Heart right ventricle (tissue), 16 donors: ENCODE data around the gene LYPD6B. TPM values are rescaled to one million over a fixed set of nuclear protein-coding genes. Genes with fewer than 3 reads are reported as not detected.

Experiments used
- ATAC-seq, 8 donors: fragments of 200-7000 bp; cut with Tn5 transposase; one replicate each; pipeline ENCODE4 v1.9.1; 2020; ENCODE audit warnings: mild to moderate bottlenecking in 8 of 8, moderate library complexity in 8 of 8, moderate number of reproducible peaks in 1 of 8
- DNase-seq, 2 donors: peaks; one replicate each; pipeline ENCODE4 v3.0.0-alpha.2; 2020
- H3K27ac ChIP-seq, 10 donors: fragments of 200-600 bp; sonication (generic) in 2 of 10; one replicate each; pipeline versions ENCODE4 v1.5.0 to v1.8.0; 2020 to 2022; ENCODE audit warnings: mild to moderate bottlenecking in 3 of 10
- H3K27me3 ChIP-seq, 7 donors: fragments of 200-600 bp; one replicate each; pipeline ENCODE4 v1.8.0; 2021 to 2022; ENCODE audit warnings: mild to moderate bottlenecking in 2 of 7
- H3K36me3 ChIP-seq, 9 donors: fragments of 200-600 bp; sonication (generic) in 1 of 9; one replicate each; pipeline versions ENCODE4 v1.5.0 to v1.8.0; 2020 to 2022; ENCODE audit warnings: mild to moderate bottlenecking in 2 of 9
- H3K4me1 ChIP-seq, 9 donors: fragments of 200-600 bp; sonication (generic) in 1 of 9; one replicate each; pipeline versions ENCODE4 v1.5.0 to v1.8.0; 2020 to 2022; ENCODE audit warnings: mild to moderate bottlenecking in 4 of 9
- H3K4me3 ChIP-seq, 10 donors: fragments of 200-600 bp; sonication (generic) in 2 of 10; one replicate each; pipeline versions ENCODE4 v1.5.0 to v1.8.0; 2020 to 2022; ENCODE audit warnings: mild to moderate bottlenecking in 7 of 10, moderate library complexity in 2 of 10
- H3K9me3 ChIP-seq, 11 donors: fragments of 200-600 bp in 10 of 11; sonication (generic) in 2 of 11; one replicate each; pipeline versions ENCODE4 v1.5.0 to v1.8.0; 2013 to 2022; ENCODE audit warnings: mild to moderate bottlenecking in 2 of 11, control low read depth in 1 of 11, moderate library complexity in 1 of 11
- WGBS, 2 donors: extraction: QIAGEN DNeasy Blood & Tissue Kit; methylation state at CpG; one replicate each; pipeline ENCODE4 v1.1.7; 2013; ENCODE audit warnings: inconsistent platforms in 1 of 2; 5-methylcytosine and 5-hydroxymethylcytosine counted together
- intact Hi-C, 10 donors: fragments of 100-400 bp; cut with DNase I; formaldehyde crosslinking; loops; one replicate each; pipeline versions ENCODE4 v1.11.1 to v1.14.2; 2022
- polyA plus RNA-seq, 2 donors: library from polyadenylated mRNA; stranded (reverse); fragments of 200-250 nt; gene quantifications; one replicate each; pipeline ENCODE4 v1.2.3, GENCODE V29; 2013
- total RNA-seq, 10 donors: library from RNA; stranded (reverse); fragmentation: NEBNext Ultra II Directional in 3 of 10; extraction: Animal tissue kit (Norgen Biotek cat#: 25700) in 3 of 10; gene quantifications; one replicate each; pipeline versions ENCODE4 v1.2.1 to v1.2.4, GENCODE V29; 2021 to 2023
- TF ChIP-seq, protein P1 (sequence below), 9 donors: fragments of 200-600 bp; sonication (generic) in 2 of 9; IDR thresholded peaks; one replicate each; pipeline versions ENCODE4 v1.5.0 to v1.8.0; 2021 to 2022; ENCODE audit warnings: antibody characterized with exemption in 9 of 9, mild to moderate bottlenecking in 5 of 9, moderate library complexity in 1 of 9
- donor health status: Arrhythmogenic right ventricular cardiomyopathy.
- donor health status: ischemic (EF 13 %, LVEDD 7.1; RV severe dilation, severe dysfunction).
- donor health status: healthy with polysubstance abuse.
- donor health status: DM: no; HTN: yes; CAD: no.
- donor health status: DM: no; HTN: no; CAD: no.
- donor health status: ischemic (EF 25% LVEDD 6.9; RV normal size, moderate dysfunction).
- donor health status: ischemic (EF 25% LVEDD 5.7; RV mildly dilated, moderate dysfunction).
- donor health status: healthy.
- donor health status: DM: yes; HTN: yes; CAD: no.
- donor health status: Ischemic cardiomyopathy.
- donor health status: ischemic (EF 35%, LVEDD 5.7; RV mildly dilated, moderate dysfunction).
- donor health status: nonischemic (EF 11% LVEDD 7.7; RV severe dilation, severe dysfunction).
- donor health status: DM: yes; HTN: yes; CAD: no.
- donor health status: PGD.
- donor health status: ischemic (EF 29% LVEDD 5.4; RV normal size, mild dysfunction).
- donor health status: nonischemic (EF 23%, LVEDD 6.1; RV moderate dilation, normal function).

The LYPD6B gene
- total and polyA plus RNA-seq, 12 donors, result 0.21 TPM; not detected in 11

DNA sequence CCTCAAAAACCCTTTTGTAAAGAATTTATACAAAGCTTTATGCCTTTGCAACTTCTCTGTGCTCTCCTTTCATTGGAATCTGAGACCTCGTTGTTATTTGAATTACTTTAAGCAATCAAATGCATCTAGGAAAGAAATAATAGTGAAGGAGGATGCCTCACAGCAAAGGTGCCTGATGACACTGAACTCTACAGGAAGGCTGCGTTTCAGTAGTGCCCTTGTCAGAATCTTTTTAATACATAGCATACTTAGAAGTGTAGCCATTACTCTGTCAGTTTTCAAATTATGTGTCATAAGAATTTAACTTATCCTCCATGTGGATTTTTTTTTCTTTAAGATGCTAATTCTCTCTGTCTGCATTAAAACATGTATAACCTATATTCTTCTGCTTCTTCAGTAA, 9.6 kb upstream of the LYPD6B start:
- Histone ChIP-seq H3K9me3 (no peaks in the 10 kb centered on the region), H3K4me3 (no peak overlapping the region), H3K27me3 (peaks cover 0 to 46% (median 19%) of the 10 kb centered on the region in 7 donors), H3K36me3 (no peaks in the 10 kb centered on the region), H3K4me1 (no peaks in the 10 kb centered on the region), H3K27ac (no peak overlapping the region)
- intact Hi-C loops, result no loop called here
- WGBS, 2 donors, result 75 to 83% methylated on average over 2 of the region's 2 CpGs
- TF ChIP-seq, protein P1, sequence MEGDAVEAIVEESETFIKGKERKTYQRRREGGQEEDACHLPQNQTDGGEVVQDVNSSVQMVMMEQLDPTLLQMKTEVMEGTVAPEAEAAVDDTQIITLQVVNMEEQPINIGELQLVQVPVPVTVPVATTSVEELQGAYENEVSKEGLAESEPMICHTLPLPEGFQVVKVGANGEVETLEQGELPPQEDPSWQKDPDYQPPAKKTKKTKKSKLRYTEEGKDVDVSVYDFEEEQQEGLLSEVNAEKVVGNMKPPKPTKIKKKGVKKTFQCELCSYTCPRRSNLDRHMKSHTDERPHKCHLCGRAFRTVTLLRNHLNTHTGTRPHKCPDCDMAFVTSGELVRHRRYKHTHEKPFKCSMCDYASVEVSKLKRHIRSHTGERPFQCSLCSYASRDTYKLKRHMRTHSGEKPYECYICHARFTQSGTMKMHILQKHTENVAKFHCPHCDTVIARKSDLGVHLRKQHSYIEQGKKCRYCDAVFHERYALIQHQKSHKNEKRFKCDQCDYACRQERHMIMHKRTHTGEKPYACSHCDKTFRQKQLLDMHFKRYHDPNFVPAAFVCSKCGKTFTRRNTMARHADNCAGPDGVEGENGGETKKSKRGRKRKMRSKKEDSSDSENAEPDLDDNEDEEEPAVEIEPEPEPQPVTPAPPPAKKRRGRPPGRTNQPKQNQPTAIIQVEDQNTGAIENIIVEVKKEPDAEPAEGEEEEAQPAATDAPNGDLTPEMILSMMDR (IDR thresholded peaks at IDR 0.05), result no peak
- no peak for DNase-seq
- no peak for ATAC-seq

DNA sequence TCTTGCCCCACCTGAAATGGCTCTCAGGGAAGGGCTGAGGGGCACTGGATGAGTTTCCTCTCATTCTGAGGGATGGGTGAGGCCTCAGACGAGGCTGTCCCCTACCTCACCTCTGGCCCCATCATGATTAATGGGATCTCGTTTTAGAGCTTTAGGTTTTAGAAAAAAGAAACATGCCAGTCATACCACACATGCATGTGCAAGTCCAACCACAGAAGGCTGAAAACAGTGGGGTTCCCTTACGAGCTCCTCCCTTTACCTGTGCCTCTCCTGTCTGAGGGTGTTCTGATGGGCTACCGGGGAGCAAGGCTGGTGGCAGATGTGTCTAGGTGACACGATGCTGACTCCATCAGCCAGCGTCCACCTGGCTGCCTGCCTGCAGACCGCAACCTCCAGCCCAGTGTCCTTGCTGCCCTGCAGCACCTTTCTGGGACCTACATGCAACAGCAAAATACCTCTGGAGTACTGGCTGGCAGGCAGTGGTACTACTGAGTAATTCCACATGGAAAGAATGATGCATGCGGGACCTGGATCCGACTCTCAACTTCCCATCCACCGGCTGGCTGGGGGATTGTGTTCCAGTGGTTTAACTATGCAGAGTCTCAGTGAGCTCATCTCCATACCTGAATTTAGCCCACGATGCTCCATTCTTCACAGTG, 9.1 kb upstream of the LYPD6B start:
- TF ChIP-seq, protein P1 (IDR thresholded peaks at IDR 0.05), result no peak
- intact Hi-C loops, result no loop called here
- H3K27ac ChIP-seq, result no peak overlapping the region

DNA sequence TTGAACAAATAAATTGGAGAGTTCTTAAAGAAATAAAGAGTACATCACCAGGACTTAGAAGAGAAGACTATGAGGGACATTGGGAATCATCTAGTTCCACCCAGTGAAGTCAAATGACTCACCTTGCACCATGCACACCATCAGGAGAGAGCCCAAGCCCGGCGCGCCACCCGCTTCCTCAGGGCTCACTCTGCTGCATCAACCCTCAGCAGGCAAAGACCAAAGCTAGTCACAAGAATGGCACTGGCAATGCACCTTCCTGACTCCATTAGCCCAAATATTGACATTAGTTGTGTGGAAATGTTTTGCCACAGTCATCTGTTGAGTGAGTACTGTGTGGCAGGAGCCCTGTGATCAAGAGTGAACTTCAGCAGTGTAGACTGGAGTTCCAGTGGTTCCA, 7.1 kb upstream of the LYPD6B start:
- TF ChIP-seq, protein P1 (IDR thresholded peaks at IDR 0.05), result no peak
- Histone ChIP-seq H3K9me3 (no peaks in the 10 kb centered on the region), H3K27me3 (peaks cover 0 to 60% (median 26%) of the 10 kb centered on the region in 7 donors), H3K36me3 (no peaks in the 10 kb centered on the region), H3K4me1 (no peaks in the 10 kb centered on the region), H3K4me3 (no peak overlapping the region), H3K27ac (no peak overlapping the region)
- intact Hi-C loops, result no loop called here
- no peak for DNase-seq
- ATAC-seq, result no peak
- WGBS, 2 donors, result 94 to 98% methylated on average over 4 of the region's 4 CpGs

More for the DNA sequence above, 9.1 kb upstream of the LYPD6B start:
- Histone ChIP-seq H3K9me3 (no peaks in the 10 kb centered on the region), H3K4me1 (no peaks in the 10 kb centered on the region), H3K36me3 (no peaks in the 10 kb centered on the region), H3K4me3 (no peak overlapping the region), H3K27me3 (peaks cover 0 to 51% (median 19%) of the 10 kb centered on the region in 7 donors)
- no peak for ATAC-seq
- no peak for DNase-seq
- WGBS, 2 donors, result 72 to 76% methylated on average over 11 of the region's 11 CpGs

DNA sequence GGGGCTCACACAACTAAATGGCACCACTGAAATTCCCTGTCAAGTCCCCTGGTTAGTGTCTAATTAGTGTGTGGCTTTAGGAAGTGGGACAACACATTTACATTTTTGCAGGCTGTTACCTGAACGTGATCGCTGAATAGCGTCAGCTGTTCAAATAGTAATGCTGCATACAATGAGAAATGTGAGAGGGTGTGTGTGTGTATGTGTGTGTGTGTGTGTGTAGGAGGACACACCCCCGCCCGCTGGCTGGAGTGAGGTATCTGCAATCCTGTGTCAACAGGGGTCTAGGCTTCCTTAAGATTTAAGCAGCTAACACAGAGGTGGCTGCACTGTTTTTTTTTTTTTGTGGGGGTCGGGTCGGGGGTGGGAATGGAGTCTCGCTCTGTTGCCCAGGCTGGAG, 4.8 kb upstream of the LYPD6B start:
- H3K27me3 ChIP-seq, result peaks cover 7 to 67% (median 45%) of the 10 kb centered on the region in 7 donors
- intact Hi-C loops, result no loop called here
- no peaks in the 10 kb centered on the region for H3K36me3 ChIP-seq
- ATAC-seq (no peak), DNase-seq (no peak)
- TF ChIP-seq, protein P1 (IDR thresholded peaks at IDR 0.05), result no peak
- H3K9me3 ChIP-seq, result no peaks in the 10 kb centered on the region
- 77 to 79% methylated on average over 8 of the region's 8 CpGs for WGBS, 2 donors
- H3K27ac ChIP-seq, result no peak overlapping the region
- no peaks in the 10 kb centered on the region for H3K4me1 ChIP-seq
- H3K4me3 ChIP-seq, result no peak overlapping the region
